Measurements from ENCODE around the gene L2HGDH. TPM values are rescaled to one million over a fixed set of nuclear protein-coding genes. Genes with fewer than 3 reads are reported as not detected.

L2HGDH gene
- polyA plus RNA-seq, 3 donors = 8.6 to 13.7 (median 10.4) TPM

DNA sequence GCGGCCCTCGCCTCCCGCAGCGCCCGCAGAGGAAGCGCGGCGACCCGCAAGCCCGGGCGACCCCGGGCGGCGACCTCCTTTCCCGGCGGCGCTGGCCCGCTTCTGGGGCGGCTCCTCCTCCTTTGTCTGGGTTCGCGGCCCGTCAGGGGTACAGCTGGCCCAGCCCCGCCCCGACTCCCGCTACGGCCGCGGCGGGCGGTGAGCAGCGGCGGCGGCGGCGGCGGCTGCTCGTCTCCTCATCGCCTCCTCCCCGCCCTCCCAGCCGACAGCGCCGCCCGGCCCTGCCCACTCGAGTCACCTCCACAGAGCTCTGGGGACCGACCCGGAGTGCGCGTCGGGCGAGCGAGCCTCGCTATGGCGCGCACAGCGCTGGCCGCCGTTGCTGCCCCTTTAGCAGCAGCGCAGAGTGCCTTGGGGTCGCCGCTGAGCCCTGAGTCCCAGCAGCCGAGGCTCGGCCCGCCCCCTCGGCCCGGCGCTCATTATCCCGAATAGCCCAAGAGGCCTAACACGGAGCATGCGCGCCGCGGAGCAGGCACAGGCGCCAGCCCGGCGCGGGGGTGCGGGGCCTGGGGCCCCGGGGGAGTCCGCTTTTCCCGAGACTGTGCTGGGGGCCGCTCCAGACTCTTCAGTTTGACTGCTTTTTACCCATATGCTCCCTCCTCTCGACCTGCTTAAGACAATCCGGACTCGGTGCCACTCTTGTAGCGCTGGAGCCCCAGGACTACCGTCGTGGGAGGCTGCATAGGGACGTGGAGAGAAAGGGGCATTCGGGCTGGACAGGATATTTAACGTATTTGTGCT lies 80.4 kb downstream of the L2HGDH start, which contains the start of gene SOS2:
TSS of gene SOS2 (minus strand) at position 104 of the 801 bp plus-strand sequence. CDS start 295 bp downstream, outside the sequence.
- DNase-seq = peak; percentile 93

DNA sequence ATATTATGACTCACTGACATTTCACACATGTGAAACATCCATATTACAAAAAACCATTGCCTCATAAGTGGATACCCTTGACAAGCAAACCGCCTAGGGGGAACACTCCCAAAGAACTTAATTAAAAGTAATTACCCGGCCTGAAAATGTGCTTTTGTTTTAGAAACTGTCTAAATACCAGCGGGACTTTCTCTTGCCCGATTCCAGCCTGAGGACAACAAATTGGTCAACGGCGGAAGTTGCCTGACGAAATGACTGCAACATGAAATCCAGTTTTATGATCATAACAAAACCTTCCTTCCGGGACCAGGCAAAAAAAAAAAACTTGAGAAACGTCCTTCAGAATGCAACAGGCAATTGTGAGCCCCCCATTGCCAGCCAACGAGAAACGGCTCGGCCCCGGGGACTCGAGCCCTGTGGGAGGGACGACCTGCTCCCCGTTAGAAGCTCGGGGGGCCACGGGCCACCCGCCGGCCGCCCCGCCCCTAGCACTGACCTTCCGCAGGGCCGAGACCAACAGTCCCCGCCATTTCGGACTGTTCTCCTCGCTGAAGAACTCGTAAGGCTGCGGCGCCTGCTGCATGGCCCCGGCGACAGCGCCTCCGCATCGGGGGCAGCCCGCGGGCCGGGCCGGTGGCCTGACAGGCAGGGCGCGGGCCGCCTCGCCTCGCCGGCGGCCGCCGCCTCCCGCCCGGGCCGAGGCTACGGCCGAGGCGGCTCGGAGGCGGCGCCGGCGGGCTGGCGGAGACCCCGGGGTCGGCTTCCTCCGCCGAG lies 81.1 kb downstream of the L2HGDH start:
- peak; percentile 58 for DNase-seq

DNA sequence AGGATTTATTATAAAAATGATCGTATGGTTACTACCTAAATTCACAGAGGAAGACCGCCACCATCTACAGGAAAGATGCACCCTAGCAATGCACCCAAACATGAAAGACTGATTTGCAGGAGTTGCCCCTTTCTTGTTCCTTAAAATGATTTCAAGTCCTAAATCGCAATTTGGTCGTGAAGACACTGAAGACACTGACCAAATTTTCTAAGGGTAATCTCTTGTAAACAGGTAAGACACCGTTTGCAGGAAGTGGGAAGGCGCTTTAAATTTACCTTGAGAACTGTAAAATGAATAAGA lies 81.7 kb downstream of the L2HGDH start:
- DNase-seq = no peak

- no peak for DNase-seq
Measured at GRCh38 chr14:50229681-50230080, 82.3 kb downstream of the L2HGDH start.

DNA sequence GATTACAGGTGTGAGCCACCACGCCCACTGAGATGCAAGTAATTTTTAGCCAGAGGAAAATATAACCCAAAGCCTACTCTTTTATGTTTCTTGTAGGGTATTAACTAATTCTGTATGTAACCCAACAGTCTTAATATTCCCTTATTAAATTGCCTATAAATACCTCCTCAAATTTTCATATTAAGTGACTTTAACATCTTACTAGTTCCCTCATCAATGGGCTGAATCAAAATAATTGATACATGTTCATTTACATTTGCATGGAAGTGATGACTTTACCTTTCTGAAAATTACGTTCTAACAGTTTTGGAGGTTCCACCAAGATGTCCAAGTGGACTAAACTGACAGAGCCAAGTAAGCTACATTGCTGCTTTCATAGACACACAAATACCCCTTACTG lies 83.7 kb downstream of the L2HGDH start:
- DNase-seq = no peak

DNA sequence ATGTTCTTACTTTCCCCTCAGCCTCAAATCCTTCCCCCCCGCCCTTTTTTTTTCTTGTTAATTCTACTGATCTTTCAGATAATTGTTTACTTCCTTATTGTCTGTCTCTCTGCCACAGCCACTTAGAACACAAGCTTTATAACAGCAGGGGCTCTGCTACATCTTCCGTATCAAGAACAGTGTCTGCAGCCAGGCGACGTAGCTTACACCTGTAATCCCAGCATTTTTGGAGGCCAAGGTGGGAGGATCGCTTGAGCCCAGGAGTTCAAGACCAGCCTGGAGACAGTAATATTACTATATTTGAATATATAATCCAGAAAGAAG lies 86.1 kb downstream of the L2HGDH start:
- no peak for DNase-seq

GRCh38 chr14:50225067-50225973 lies 86.7 kb downstream of the L2HGDH start:
- DNase-seq = peak; percentile 76

GRCh38 chr14:50222055-50222613 lies 89.9 kb downstream of the L2HGDH start:
- no peak for DNase-seq

DNA sequence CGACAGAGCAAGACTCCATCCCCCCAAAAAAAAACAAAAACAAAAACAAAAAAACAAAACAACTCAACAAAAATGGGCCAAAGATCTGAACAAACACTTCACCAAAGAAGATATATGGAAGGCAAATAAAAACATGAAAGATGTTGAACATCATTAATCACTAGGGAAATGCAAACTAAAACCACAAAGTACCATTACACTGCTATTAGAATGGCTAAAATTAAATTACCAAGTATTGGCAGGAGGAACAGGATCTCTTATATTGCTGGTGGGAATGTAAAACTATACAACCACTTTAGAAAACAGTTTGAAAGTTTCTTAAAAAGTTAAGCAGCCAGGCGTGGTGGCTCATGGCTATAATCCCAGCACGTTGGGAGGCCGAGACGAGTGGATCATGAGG lies 93.5 kb downstream of the L2HGDH start:
- no peak for DNase-seq

- no peak for DNase-seq
Measured at GRCh38 chr14:50215416-50215815, 96.6 kb downstream of the L2HGDH start.

GRCh38 chr14:50213795-50214194 lies 98.2 kb downstream of the L2HGDH start:
- DNase-seq = no peak

DNA sequence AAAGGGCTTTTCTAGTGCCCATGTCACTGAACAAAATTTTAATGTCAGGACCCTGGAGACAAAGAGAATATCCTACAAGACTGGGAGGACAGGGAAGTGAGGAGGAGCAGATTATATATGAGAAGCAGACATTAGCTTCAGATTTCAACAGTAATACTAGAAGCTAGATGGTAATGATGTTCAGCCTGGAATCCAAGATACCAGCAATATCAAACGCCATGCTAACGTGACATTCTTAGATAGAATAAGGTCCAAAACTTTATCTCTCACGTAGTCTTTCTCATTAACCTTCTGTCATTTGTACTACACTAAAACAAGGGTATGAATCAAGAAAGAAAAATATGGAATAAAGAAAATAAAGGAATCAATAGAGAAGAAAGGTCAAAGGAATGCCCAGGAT lies 99.3 kb downstream of the L2HGDH start:
- no peak for DNase-seq

- no peak for DNase-seq
Measured at GRCh38 chr14:50210074-50210473, 102.0 kb downstream of the L2HGDH start.

DNA sequence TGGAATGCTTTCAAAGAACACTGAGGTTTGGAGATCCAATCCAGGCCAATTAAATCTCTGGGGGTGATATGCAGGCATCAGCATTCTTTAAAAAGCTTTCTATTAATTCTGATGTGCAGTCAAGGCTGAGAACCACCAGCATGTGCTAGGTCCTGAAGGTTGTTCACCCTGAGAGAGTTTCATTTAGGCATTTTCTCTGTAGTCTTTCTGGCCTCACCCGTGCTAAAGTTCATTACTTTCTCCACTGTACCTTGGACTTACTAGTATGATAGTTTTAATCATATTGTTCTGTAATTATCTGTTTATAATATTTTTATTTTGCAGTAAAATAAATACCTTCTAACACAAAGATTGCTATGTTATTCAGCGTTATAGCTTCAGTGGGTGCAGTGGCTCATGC lies 113.5 kb downstream of the L2HGDH start:
- DNase-seq = no peak

GRCh38 chr14:50191499-50191898 lies 120.5 kb downstream of the L2HGDH start:
- no peak for DNase-seq

Other genes starting within 250 kb of the L2HGDH start
- gene VCPKMT, start 195.7 kb downstream of the L2HGDH start, polyA plus RNA-seq (ENCODE audit: insufficient read length in 3 of 3) = 10 to 100 TPM; 11.8 to 16.5 (median 16.1) TPM
- 10 to 100 TPM; 33.0 to 39.0 (median 34.8) TPM for gene SOS2, start 80.7 kb downstream of the L2HGDH start, polyA plus RNA-seq (ENCODE audit: insufficient read length in 3 of 3)
- gene DMAC2L, start 95 bp upstream of the L2HGDH start, polyA plus RNA-seq (ENCODE audit: insufficient read length in 3 of 3) = 10 to 100 TPM; 16.8 to 31.9 (median 31.6) TPM
- 1 to 10 TPM; 6.1 to 9.6 (median 7.7) TPM for gene CDKL1, start 84.7 kb upstream of the L2HGDH start, polyA plus RNA-seq (ENCODE audit: insufficient read length in 3 of 3)
- 10 to 100 TPM; 43.4 to 50.4 (median 50.2) TPM for gene MAP4K5, start 220.3 kb upstream of the L2HGDH start, polyA plus RNA-seq (ENCODE audit: insufficient read length in 3 of 3)
- gene ATL1, start 247.9 kb upstream of the L2HGDH start, polyA plus RNA-seq (ENCODE audit: insufficient read length in 3 of 3) = 10 to 100 TPM in 1 of 3 donors, 1 to 10 TPM in 2; 8.7 to 10.7 (median 9.3) TPM